SU-DHL-6 (cell line): ENCODE results near the gene SETD1A.

Experiments
- H2AFZ ChIP-seq: fragments of 200-600 bp; sonication (generic); 2 replicates; pipeline ENCODE4 v1.6.1; 2014; ENCODE audit warnings: low read depth, mild to moderate bottlenecking, moderate library complexity, mixed read lengths, antibody characterized with exemption, low read length; ENCODE audit not compliant: severe bottlenecking
- H3F3A ChIP-seq: fragments of 200-600 bp; shearing (Covaris generic); 2 replicates; pipeline ENCODE4 v1.6.0; 2016; ENCODE audit warnings: antibody characterized with exemption, mild to moderate bottlenecking; ENCODE audit not compliant: insufficient read depth
- H3K27ac ChIP-seq: fragments of 200-600 bp; sonication (generic); 2 replicates; pipeline ENCODE4 v1.5.1; 2016; ENCODE audit warnings: low read depth, mild to moderate bottlenecking, low read length, moderate library complexity, mixed read lengths
- H3K27me3 ChIP-seq: fragments of 200-600 bp; sonication (generic), shearing (Covaris generic); 2 replicates; pipeline ENCODE4 v1.6.0; 2014; ENCODE audit warnings: mild to moderate bottlenecking, low read length
- H3K36me3 ChIP-seq: fragments of 200-600 bp; sonication (generic); 2 replicates; pipeline ENCODE4 v1.6.1; 2014; ENCODE audit warnings: mild to moderate bottlenecking, low read length, mixed read lengths
- H3K4me2 ChIP-seq: fragments of 300-600, 200-600 bp; shearing (Covaris generic), sonication (generic); 2 replicates; pipeline ENCODE4 v1.6.0; 2014; ENCODE audit warnings: low read length, low read depth, mild to moderate bottlenecking; ENCODE audit not compliant: poor library complexity, severe bottlenecking
- H3K4me3 ChIP-seq: fragments of 200-600 bp; sonication (generic); 2 replicates; pipeline ENCODE4 v1.5.1; 2014; ENCODE audit warnings: antibody characterized with exemption, low read length, mild to moderate bottlenecking, mixed read lengths; ENCODE audit not compliant: insufficient read depth, poor library complexity, severe bottlenecking
- H3K79me2 ChIP-seq: fragments of 200-600 bp; sonication (generic); 2 replicates; pipeline ENCODE4 v1.6.1; 2014; ENCODE audit warnings: mild to moderate bottlenecking, low read length, moderate library complexity; ENCODE audit not compliant: insufficient read depth
- H3K9ac ChIP-seq: fragments of 200-600 bp; sonication (generic); 2 replicates; pipeline ENCODE4 v1.7.0; 2014; ENCODE audit warnings: mild to moderate bottlenecking, low read length
- H3K9me2 ChIP-seq: fragments of 200-600 bp; sonication (generic); replicated peaks from 2 replicates; pipeline ENCODE4 v1.6.1; 2014; ENCODE audit warnings: low read length; ENCODE audit not compliant: insufficient read depth
- H3K9me3 ChIP-seq: fragments of 200-600 bp; sonication (generic); 2 replicates; pipeline ENCODE4 v1.6.1; 2014; ENCODE audit warnings: low read length, mixed read lengths; ENCODE audit not compliant: insufficient read depth
- H4K20me1 ChIP-seq: fragments of 200-600 bp; sonication (generic); 2 replicates; pipeline ENCODE4 v1.6.1; 2014; ENCODE audit warnings: low read depth, mild to moderate bottlenecking, antibody characterized with exemption, low read length, moderate library complexity, mixed read lengths
- EZH2phosphoT487 ChIP-seq: fragments of 200-600 bp; sonication (generic), shearing (Covaris generic); conservative IDR thresholded peaks from 2 replicates; pipeline ENCODE4 v1.6.1; 2018; ENCODE audit warnings: mild to moderate bottlenecking, antibody characterized with exemption, low read length, moderate library complexity, mixed read lengths
- TF ChIP-seq, protein P1 (sequence below): fragments of 200-600 bp; sonication (generic); IDR thresholded peaks from one replicate; pipeline ENCODE4 v1.5.1; 2017; ENCODE audit warnings: antibody characterized with exemption, mild to moderate bottlenecking, low read length, moderate library complexity; ENCODE audit not compliant: insufficient read depth, poor library complexity, severe bottlenecking

Gene SETD1A

DNA sequence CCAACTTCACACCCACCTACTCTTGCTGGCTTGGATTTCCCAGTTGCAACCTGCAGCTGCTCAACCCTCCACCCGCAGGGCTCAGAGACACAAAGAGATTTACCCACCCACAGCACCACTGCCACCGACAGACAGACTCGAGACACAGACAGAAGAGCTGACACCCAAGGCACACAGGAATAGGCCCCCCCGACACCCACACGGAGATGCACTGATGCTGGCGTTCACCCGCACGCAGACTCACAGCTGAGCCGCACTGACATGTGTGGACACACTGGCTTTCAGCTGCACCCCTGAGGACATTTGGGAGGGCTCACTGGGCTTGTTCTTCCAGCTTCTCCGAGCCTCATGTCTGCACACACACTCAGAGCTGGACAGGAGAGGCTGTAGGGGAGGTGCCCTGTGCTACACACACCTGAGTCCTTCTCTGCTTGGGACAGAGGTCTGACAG lies 44.7 kb downstream of the SETD1A start:
- Histone ChIP-seq H2AFZ (no peak overlapping the region), H3K9me2 (no peaks in the 10 kb centered on the region), H3K9ac (no peak overlapping the region), H4K20me1 (no peaks in the 10 kb centered on the region), H3F3A (no peaks in the 10 kb centered on the region), H3K27ac (no peak overlapping the region), H3K27me3 (no peaks in the 10 kb centered on the region), H3K9me3 (no peaks in the 10 kb centered on the region), H3K4me3 (no peak overlapping the region), H3K36me3 (no peaks in the 10 kb centered on the region), H3K79me2 (no peaks in the 10 kb centered on the region), H3K4me2 (no peak overlapping the region)
- TF ChIP-seq, protein P1, sequence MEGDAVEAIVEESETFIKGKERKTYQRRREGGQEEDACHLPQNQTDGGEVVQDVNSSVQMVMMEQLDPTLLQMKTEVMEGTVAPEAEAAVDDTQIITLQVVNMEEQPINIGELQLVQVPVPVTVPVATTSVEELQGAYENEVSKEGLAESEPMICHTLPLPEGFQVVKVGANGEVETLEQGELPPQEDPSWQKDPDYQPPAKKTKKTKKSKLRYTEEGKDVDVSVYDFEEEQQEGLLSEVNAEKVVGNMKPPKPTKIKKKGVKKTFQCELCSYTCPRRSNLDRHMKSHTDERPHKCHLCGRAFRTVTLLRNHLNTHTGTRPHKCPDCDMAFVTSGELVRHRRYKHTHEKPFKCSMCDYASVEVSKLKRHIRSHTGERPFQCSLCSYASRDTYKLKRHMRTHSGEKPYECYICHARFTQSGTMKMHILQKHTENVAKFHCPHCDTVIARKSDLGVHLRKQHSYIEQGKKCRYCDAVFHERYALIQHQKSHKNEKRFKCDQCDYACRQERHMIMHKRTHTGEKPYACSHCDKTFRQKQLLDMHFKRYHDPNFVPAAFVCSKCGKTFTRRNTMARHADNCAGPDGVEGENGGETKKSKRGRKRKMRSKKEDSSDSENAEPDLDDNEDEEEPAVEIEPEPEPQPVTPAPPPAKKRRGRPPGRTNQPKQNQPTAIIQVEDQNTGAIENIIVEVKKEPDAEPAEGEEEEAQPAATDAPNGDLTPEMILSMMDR, result no peak
- no peak for TF ChIP-seq EZH2phosphoT487

DNA sequence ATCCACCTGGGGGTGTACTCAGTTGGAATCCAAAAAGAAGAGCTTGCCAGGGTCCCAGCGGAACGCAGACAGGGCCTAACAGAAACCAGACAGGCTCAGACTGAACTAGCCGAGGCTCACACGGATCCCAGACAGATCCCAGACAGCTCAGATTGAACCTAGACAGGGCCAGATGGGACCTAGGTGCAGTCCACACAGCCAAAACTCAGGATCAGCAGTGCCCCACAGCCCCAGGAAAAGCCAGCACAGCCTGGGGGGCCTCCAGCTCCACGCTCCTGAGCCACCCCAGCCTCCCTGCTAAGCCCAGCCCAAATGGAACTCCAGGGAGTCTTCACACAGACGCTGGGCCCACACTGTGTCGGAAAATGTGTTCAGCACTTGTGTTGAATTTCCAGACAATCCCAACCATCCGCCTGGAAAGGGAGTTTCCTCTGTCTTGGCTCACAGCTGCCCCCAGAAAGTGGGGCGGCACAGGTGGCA lies 45.3 kb downstream of the SETD1A start:
- Histone ChIP-seq H3K9me3 (no peaks in the 10 kb centered on the region), H4K20me1 (no peaks in the 10 kb centered on the region), H3K9me2 (no peaks in the 10 kb centered on the region), H3K79me2 (no peaks in the 10 kb centered on the region), H3F3A (no peaks in the 10 kb centered on the region), H3K4me3 (no peak overlapping the region), H2AFZ (no peak overlapping the region), H3K9ac (no peak overlapping the region), H3K36me3 (no peaks in the 10 kb centered on the region), H3K27me3 (no peaks in the 10 kb centered on the region), H3K4me2 (no peak overlapping the region), H3K27ac (no peak overlapping the region)
- TF ChIP-seq, protein P1, result no peak
- no peak for TF ChIP-seq EZH2phosphoT487

DNA sequence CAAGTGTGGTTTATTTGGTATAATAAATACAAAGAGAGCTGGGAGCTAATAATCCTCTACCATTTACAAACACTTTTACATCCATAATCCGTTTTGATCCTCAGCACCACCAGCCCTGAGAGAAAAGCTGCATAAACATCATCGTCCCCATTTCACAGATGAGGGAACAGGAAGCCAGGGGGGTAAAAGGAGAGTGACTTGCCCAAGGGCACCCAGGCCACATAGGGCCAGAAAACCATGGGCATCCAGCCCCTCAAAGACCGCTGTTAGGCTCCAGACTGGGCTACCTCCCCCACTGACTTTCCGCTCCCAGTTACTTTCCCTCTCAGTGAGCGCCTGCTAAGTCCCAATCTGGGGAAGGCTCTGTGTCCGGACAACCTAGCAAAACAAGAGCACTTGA lies 46.2 kb downstream of the SETD1A start:
- H3K36me3 ChIP-seq, result no peaks in the 10 kb centered on the region
- H3K4me3 ChIP-seq, result no peak overlapping the region
- H3F3A ChIP-seq, result no peaks in the 10 kb centered on the region
- no peak overlapping the region for H3K4me2 ChIP-seq
- H3K79me2 ChIP-seq, result no peaks in the 10 kb centered on the region
- no peaks in the 10 kb centered on the region for H3K9me2 ChIP-seq
- H2AFZ ChIP-seq, result no peak overlapping the region
- no peaks in the 10 kb centered on the region for H3K9me3 ChIP-seq
- no peaks in the 10 kb centered on the region for H3K27me3 ChIP-seq
- no peak for TF ChIP-seq EZH2phosphoT487
- TF ChIP-seq, protein P1, result no peak
- H3K27ac ChIP-seq, result no peak overlapping the region
- no peak overlapping the region for H3K9ac ChIP-seq
- no peaks in the 10 kb centered on the region for H4K20me1 ChIP-seq
